Activated CD8-positive, alpha-beta T cell treated with anti-CD3 and anti-CD28 coated beads for 36 hours (primary cell): ENCODE data around the gene SERPINB12. TPM values are rescaled to one million over a fixed set of nuclear protein-coding genes. Genes with fewer than 3 reads are reported as not detected.

ENCODE experiments used
- ATAC-seq: fragments of 200-7000 bp; cut with Tn5 transposase; one replicate; pipeline ENCODE4 v1.10.0; 2021; ENCODE audit warnings: mild to moderate bottlenecking, moderate library complexity
- CTCF ChIA-PET: fragments of 350-600 bp; sonication (Branson Sonifier 250); formaldehyde crosslinking; loops from one replicate; lab custom pipeline; 2021; ENCODE audit warnings: antibody characterized with exemption; lab: Charles Lee
- POLR2A ChIA-PET: fragments of 350-600 bp; sonication (Branson Sonifier 250); formaldehyde crosslinking; loops from one replicate; lab custom pipeline; 2021; ENCODE audit warnings: antibody characterized with exemption; lab: Charles Lee
- DNase-seq: peaks from one replicate; pipeline ENCODE4 v3.0.0-alpha.2; 2020
- H3K27ac Mint-ChIP-seq: one replicate; pipeline ENCODE4 v1.8.0; 2021; ENCODE audit warnings: mild to moderate bottlenecking, mixed read lengths
- H3K27me3 Mint-ChIP-seq: one replicate; pipeline ENCODE4 v1.8.0; 2021; ENCODE audit warnings: mixed read lengths
- H3K36me3 Mint-ChIP-seq: one replicate; pipeline ENCODE4 v1.8.0; 2021; ENCODE audit warnings: low read depth, mixed read lengths
- H3K4me1 Mint-ChIP-seq: one replicate; pipeline ENCODE4 v1.8.0; 2021; ENCODE audit warnings: low read depth, mixed read lengths
- H3K4me3 Mint-ChIP-seq: one replicate; pipeline ENCODE4 v1.8.0; 2021; ENCODE audit warnings: mild to moderate bottlenecking, moderate library complexity, mixed read lengths
- H3K9me3 Mint-ChIP-seq: one replicate; pipeline ENCODE4 v1.8.0; 2021; ENCODE audit warnings: mixed read lengths
- intact Hi-C: fragments of 100-400 bp; cut with micrococcal nuclease; formaldehyde crosslinking; loops from one replicate; pipeline ENCODE4 v1.10.0; 2022
- total RNA-seq, 2 experiments: library from RNA; stranded (reverse); gene quantifications; one replicate each; pipeline ENCODE4 v1.2.3, GENCODE V29; 2021
- TF ChIP-seq, protein P1 (sequence below): fragments of 200-600 bp; IDR thresholded peaks from one replicate; pipeline ENCODE4 v1.8.0; 2022; ENCODE audit warnings: antibody characterized with exemption, mild to moderate bottlenecking

SERPINB12 gene
- total RNA-seq, 2 experiments from 2014 or later, result not detected

DNA sequence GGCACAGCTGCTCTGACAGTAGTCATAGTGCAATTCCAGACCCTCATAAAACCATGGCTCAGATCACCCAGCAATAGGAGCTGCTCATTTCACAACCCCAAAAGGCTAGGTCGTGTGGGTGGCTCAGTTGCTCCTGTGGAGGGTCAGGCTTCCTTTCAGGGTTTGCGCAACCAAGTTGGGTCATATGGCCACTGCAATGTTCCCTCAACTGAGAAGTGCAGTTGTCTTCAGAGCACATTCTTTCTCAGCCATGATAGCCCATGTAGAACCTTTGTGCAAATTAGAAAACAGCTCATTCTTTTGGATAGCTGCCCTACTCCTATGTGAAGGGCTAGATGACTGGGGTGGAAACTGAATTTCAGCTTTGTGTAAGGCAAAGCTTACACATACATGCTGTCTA is 48.2 kb downstream of the SERPINB12 start:
- CTCF ChIA-PET, result interaction anchor here (2.6 kb wide), 1 partner anchor 12 kb away, joined by 8 read pairs; no protein-coding TSS in a partner anchor
- ATAC-seq (no peak), DNase-seq (no peak)
- TF ChIP-seq, protein P1, sequence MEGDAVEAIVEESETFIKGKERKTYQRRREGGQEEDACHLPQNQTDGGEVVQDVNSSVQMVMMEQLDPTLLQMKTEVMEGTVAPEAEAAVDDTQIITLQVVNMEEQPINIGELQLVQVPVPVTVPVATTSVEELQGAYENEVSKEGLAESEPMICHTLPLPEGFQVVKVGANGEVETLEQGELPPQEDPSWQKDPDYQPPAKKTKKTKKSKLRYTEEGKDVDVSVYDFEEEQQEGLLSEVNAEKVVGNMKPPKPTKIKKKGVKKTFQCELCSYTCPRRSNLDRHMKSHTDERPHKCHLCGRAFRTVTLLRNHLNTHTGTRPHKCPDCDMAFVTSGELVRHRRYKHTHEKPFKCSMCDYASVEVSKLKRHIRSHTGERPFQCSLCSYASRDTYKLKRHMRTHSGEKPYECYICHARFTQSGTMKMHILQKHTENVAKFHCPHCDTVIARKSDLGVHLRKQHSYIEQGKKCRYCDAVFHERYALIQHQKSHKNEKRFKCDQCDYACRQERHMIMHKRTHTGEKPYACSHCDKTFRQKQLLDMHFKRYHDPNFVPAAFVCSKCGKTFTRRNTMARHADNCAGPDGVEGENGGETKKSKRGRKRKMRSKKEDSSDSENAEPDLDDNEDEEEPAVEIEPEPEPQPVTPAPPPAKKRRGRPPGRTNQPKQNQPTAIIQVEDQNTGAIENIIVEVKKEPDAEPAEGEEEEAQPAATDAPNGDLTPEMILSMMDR, result no peak
- Mint-ChIP-seq H3K27me3 (no peaks in the 10 kb centered on the region), H3K36me3 (no peaks in the 10 kb centered on the region), H3K27ac (no peak overlapping the region), H3K4me3 (no peak overlapping the region), H3K9me3 (no peaks in the 10 kb centered on the region), H3K4me1 (no peaks in the 10 kb centered on the region)
- POLR2A ChIA-PET, result no interaction called here
- intact Hi-C loops, result no loop called here

DNA sequence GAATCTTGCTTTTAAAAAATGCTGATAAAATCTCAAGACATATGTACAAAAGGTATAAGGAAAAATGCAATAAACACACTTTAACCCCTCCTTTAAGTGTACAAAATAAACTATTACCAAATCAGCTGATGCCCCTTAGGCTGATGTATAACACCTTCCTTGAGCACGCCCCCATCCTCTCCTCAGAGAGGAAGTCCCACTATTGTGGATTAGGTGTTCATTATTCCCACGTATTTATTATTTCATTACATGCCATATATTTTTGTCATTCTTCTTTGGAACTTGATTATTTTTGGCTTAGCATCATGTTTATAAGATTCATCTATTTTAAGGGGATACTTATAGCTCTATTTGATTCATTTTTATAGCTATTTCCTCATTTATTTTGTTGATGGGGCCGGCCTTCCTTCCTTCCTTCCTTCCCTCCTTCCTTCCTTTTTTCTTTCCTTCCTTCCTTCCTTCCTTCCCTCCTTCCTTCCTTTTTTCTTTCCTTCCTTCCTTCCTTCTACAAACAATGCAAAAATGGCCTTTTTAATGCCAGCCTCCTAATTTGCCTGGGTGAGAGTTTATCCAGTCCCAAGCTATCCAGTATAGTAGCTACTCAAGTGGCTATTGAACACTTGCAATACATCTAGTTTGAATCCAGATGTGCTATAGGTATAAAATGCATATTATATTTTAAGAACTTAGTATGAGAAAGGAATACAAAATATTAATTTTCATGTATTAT is 49.0 kb downstream of the SERPINB12 start:
- Mint-ChIP-seq H3K4me1 (no peaks in the 10 kb centered on the region), H3K36me3 (no peaks in the 10 kb centered on the region), H3K27me3 (no peaks in the 10 kb centered on the region), H3K9me3 (no peaks in the 10 kb centered on the region), H3K27ac (no peak overlapping the region), H3K4me3 (no peak overlapping the region)
- DNase-seq (no peak), ATAC-seq (no peak)
- CTCF ChIA-PET, result interaction anchor here (1.1 to 2.6 kb wide), 2 partner anchors 13 to 73 kb away, joined by 3 to 8 read pairs; no protein-coding TSS in a partner anchor
- POLR2A ChIA-PET, result interaction anchor here (0.6 kb wide), 1 partner anchor 379 kb away, joined by 3 read pairs; no protein-coding TSS in a partner anchor
- TF ChIP-seq, protein P1, result no peak
- intact Hi-C loops, result no loop called here

GRCh38 chr18:63591725-63592124 is 49.6 kb downstream of the SERPINB12 start:
- ChIA-PET POLR2A (no interaction called here), CTCF (interaction anchor here (1.1 kb wide), 1 partner anchor 74 kb away, joined by 3 read pairs; no protein-coding TSS in a partner anchor)
- ATAC-seq (no peak), DNase-seq (no peak)
- TF ChIP-seq, protein P1, result no peak
- Mint-ChIP-seq H3K4me1 (no peaks in the 10 kb centered on the region), H3K4me3 (no peak overlapping the region), H3K27ac (no peak overlapping the region), H3K36me3 (no peaks in the 10 kb centered on the region), H3K27me3 (no peaks in the 10 kb centered on the region), H3K9me3 (no peaks in the 10 kb centered on the region)
- intact Hi-C loops, result no loop called here

GRCh38 chr18:63592471-63592870 is 50.3 kb downstream of the SERPINB12 start:
- H3K4me1 Mint-ChIP-seq, result no peaks in the 10 kb centered on the region
- no peak for ATAC-seq
- ChIA-PET POLR2A (no interaction called here), CTCF (no interaction called here)
- H3K9me3 Mint-ChIP-seq, result no peaks in the 10 kb centered on the region
- H3K36me3 Mint-ChIP-seq, result no peaks in the 10 kb centered on the region
- DNase-seq, result no peak
- no peak overlapping the region for H3K27ac Mint-ChIP-seq
- TF ChIP-seq, protein P1, result no peak
- H3K27me3 Mint-ChIP-seq, result no peaks in the 10 kb centered on the region
- H3K4me3 Mint-ChIP-seq, result no peak overlapping the region
- intact Hi-C loops, result no loop called here

- CTCF ChIA-PET, result no interaction called here
- Mint-ChIP-seq H3K27ac (no peak overlapping the region), H3K27me3 (no peaks in the 10 kb centered on the region), H3K9me3 (no peaks in the 10 kb centered on the region), H3K4me1 (no peaks in the 10 kb centered on the region), H3K36me3 (no peaks in the 10 kb centered on the region), H3K4me3 (no peak overlapping the region)
- intact Hi-C loops, result no loop called here
- POLR2A ChIA-PET, result no interaction called here
- ATAC-seq (no peak), DNase-seq (no peak)
- TF ChIP-seq, protein P1, result no peak
Measured at GRCh38 chr18:63596964-63597363, 54.8 kb downstream of the SERPINB12 start.
